Germinal center (tissue), 1 donor: Measurements from ENCODE around the gene HRH1.
A peak's percentile ranks its signal among the peaks of the same experiment; 100 is the strongest.
"Not testable (repeated sequence)": the region's sequence is repeated elsewhere in the genome, so short reads cannot be mapped to it uniquely, and the experiment has no call there.

Experiments
- DNase-seq: peaks from one replicate; pipeline ENCODE4 v3.0.0; 2012; ENCODE audit warnings: mixed read lengths, low spot score

HRH1 gene

GRCh38 chr3:11204697-11205348 is 50.5 kb downstream of the HRH1 start:
- no peak for DNase-seq

GRCh38 chr3:11205881-11206280 is 51.6 kb downstream of the HRH1 start:
- not testable (repeated sequence) for DNase-seq

GRCh38 chr3:11206316-11206715 is 52.0 kb downstream of the HRH1 start:
- DNase-seq: no peak

GRCh38 chr3:11206953-11207352 is 52.7 kb downstream of the HRH1 start:
- DNase-seq: no peak

- DNase-seq: no peak
These were observed 57.4 kb downstream of the HRH1 start for GRCh38 chr3:11211531-11212298.

GRCh38 chr3:11212299-11212608 is 58.0 kb downstream of the HRH1 start:
- DNase-seq: no peak

- no peak for DNase-seq
These were observed 58.5 kb downstream of the HRH1 start for GRCh38 chr3:11212784-11213183.

- no peak for DNase-seq
These were observed 59.6 kb downstream of the HRH1 start for GRCh38 chr3:11213810-11214450.

GRCh38 chr3:11214451-11214978 is 60.2 kb downstream of the HRH1 start:
- DNase-seq: no peak

GRCh38 chr3:11217370-11217769 is 63.1 kb downstream of the HRH1 start:
- DNase-seq: not testable (repeated sequence)

GRCh38 chr3:11220230-11220629 is 65.9 kb downstream of the HRH1 start:
- DNase-seq: no peak

- DNase-seq: no peak
These were observed 67.6 kb downstream of the HRH1 start for GRCh38 chr3:11221818-11222415.

- DNase-seq: no peak
These were observed 69.7 kb downstream of the HRH1 start for GRCh38 chr3:11224010-11224409.

GRCh38 chr3:11224870-11225229 is 70.6 kb downstream of the HRH1 start:
- no peak for DNase-seq

- no peak for DNase-seq
These were observed 71.7 kb downstream of the HRH1 start for GRCh38 chr3:11226042-11226370.

- DNase-seq: no peak
These were observed 73.7 kb downstream of the HRH1 start for GRCh38 chr3:11228041-11228440.

GRCh38 chr3:11230125-11230524 is 75.8 kb downstream of the HRH1 start:
- no peak for DNase-seq

GRCh38 chr3:11230832-11231231 is 76.5 kb downstream of the HRH1 start:
- DNase-seq: no peak

GRCh38 chr3:11235385-11235784 is 81.1 kb downstream of the HRH1 start:
- DNase-seq: no peak

- DNase-seq: peak; percentile 67
These were observed 82.5 kb downstream of the HRH1 start for GRCh38 chr3:11236588-11237461.

GRCh38 chr3:11238060-11238459 is 83.8 kb downstream of the HRH1 start:
- no peak for DNase-seq

- no peak for DNase-seq
These were observed 84.6 kb downstream of the HRH1 start for GRCh38 chr3:11238880-11239279.
